Fibroblast of skin of left biceps (primary cell): Measurements from ENCODE around the gene OR2D3.
"Not testable (repeated sequence)": the region's sequence is repeated elsewhere in the genome, so short reads cannot be mapped to it uniquely, and the experiment has no call there.

Experiments used
- DNase-seq, 2 experiments: peaks; one replicate each; pipeline ENCODE4 v3.0.0-alpha.2; 2013; ENCODE audit warnings: low read depth in 2 of 2

Gene OR2D3

DNA sequence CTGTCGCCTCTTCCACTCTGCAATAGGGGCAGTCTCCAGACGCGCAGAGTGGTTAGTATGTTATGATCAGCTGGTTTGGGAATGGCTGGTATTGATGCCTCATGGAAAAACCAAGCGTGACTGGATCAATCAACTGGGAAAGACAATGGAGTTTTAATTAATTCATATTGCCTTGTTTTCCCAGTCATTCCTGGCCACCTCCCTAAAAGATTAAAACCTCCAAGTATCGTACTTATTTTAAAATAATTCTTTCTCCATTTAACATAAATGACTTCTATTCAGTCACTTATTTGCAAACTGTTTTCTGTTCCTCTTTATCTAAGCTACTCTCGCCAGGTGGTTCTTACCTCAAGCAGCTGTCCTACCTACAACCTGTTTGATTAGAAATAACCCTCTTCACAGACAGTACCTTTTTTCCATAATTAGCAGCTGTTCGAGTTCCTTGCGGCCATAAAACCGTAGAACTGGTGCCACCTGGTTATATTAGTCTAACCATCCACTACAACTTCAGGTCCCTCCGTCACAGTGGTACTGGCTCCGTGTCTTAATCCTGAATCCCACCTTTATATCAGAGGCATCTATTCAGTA, 6.3 kb downstream of the OR2D3 start:
- DNase-seq, result no peak

DNA sequence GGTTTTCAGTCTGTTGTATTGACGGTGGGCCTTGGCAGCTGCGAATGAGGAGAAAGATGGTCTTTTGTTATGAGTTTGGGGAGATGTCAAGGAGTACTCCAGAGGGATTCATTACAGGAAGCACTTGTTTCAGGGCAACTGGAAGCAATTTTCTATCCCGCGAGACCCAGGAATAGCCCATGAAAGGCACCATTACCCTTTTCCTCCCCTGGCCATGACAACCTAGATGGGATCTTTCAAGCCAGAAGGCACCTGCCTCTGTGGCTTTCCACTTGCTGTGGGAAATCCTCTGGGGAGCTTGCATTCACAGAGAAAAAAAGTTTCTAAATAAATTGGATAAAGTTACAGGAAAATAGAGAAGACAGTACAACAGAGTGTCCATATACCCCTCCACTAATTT, 8.1 kb downstream of the OR2D3 start:
- DNase-seq, result no peak

- no peak for DNase-seq
Measured at GRCh38 chr11:6931146-6931713, 10.4 kb downstream of the OR2D3 start.

DNA sequence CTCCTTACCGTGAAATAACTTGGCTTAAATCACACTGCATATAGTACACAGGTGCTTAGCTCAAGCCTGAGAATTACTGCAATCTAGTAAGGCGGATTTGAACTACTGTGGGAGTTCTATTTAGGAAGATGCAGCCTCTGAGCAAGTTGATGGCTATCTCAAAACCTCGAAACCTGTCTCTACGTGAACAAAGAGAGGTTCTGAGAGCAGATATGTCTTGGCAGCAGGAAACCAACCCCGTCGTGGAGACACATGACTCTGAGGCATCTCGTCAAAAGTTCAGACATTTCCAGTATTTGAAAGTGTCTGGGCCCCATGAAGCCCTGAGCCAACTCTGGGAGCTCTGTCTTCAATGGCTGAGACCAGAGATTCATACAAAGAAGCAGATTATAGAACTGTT, 11.3 kb downstream of the OR2D3 start:
- DNase-seq, result no peak

DNA sequence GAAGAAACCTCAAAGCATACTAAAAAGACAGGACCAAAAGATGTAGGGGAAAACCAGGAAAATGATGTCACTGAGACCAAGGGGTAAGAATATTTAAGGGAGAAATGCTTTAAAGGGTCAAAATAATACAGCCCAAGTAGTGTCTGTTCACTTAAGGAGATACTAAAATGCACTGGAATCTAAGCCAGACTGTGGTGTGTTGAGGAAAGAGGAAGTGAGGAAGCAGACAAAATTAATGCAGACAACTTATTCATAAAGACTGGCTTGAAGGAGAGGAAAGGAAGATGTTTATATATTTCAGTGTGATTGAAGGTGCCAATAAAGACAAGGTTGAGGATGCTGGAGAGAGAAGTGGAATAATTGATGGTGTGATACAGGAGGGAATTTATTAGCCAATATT, 21.2 kb downstream of the OR2D3 start:
- DNase-seq, result no peak

DNA sequence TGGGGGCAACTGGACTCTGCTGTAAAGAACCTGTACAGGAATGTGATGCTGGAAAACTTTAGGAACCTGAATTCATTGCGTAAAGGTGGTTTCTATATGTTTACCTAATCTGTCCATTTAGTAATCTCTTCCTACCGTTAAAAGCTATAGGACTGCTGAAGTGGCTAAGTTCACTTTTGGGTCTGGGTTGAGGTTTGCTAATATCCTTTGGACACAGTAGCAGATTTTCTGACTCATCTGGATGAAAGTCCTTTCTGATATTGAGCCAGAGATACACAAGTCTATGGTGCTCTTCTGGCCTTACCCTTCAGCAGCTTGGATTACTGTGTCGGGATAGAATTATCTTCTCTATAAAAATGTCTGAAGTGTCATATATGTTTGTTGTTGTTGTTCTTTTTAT, 22.3 kb downstream of the OR2D3 start:
- DNase-seq, result no peak

DNA sequence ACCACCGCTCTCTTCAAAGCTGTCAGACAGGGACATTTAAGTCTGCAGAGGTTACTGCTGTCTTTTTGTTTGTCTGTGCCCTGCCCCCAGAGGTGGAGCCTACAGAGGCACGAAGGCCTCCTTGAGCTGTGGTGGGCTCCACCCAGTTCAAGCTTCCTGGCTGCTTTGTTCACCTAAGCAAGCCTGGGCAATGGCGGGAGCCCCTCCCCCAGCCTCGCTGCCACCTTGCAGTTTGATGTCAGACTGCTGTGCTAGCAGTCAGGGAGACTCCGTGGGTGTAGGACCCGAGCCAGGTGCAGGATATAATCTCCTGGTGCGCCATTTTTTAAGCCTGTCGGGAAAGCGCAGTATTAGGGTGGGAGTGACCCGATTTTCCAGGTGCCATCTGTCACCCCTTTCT, 33.4 kb downstream of the OR2D3 start:
- not testable (repeated sequence) for DNase-seq

- no peak for DNase-seq
Measured at GRCh38 chr11:6962141-6962540, 41.3 kb downstream of the OR2D3 start.

DNA sequence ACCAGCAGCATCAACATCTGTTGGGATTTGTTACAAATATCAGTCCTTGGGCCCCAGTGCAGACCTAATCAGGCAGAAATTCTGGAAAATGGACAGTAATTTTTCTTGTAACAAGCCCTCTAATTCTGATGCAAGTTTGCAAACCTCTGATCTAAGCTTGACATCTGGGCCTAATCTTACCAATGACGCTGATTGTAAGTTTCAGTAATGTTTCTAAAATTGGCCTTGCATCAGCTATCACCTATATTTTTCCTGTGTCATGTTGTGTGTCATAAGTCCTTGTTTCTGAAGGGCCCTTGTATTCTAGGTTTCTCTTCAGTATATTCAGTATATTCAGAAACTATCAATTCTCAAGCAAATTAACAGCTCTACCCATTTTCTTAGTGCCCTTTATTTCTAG, 41.9 kb downstream of the OR2D3 start:
- DNase-seq, result peak in 1 of 2 experiments; percentile 2

GRCh38 chr11:6968816-6969215, 48.0 kb downstream of the OR2D3 start:
- DNase-seq, result no peak

- DNase-seq, result not testable (repeated sequence)
Measured at GRCh38 chr11:6969854-6970253, 49.1 kb downstream of the OR2D3 start.
